ENCODE measurements around the gene SMARCD3.

Gene SMARCD3

DNA sequence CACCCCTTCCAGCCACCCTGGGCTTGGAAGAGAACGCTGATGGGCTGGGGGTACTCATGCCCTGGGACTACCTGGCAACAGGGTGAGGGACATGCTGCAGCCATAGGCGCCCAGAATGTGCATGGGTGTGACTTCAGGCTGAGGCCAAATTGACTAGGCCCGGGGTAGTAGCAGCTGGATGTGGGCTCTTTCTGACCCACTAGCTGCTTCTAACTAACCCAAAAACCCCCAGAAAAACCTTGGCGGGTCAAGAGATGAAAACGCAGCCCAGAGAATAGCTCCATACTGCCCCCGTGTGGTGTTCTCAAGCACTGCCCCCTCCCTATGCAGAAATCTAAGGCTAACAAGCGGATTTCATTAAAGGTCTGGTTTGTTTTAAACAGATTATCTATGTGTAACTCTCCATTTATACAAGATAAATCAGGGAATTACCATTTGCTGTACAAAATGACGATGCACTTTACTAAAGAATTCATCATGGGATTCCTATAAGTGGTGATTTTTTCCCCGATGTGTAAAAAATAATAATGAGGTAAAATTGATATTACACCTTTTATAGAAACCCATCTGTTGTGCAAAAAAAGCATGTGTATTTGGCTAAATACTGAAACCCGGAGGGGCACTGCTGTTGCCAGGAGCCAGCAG, 4.2 kb downstream of the SMARCD3 start:
- no peak overlapping the region for H3K4me3 ChIP-seq (ENCODE audit: low read length)
- TF ChIP-seq, protein P1, sequence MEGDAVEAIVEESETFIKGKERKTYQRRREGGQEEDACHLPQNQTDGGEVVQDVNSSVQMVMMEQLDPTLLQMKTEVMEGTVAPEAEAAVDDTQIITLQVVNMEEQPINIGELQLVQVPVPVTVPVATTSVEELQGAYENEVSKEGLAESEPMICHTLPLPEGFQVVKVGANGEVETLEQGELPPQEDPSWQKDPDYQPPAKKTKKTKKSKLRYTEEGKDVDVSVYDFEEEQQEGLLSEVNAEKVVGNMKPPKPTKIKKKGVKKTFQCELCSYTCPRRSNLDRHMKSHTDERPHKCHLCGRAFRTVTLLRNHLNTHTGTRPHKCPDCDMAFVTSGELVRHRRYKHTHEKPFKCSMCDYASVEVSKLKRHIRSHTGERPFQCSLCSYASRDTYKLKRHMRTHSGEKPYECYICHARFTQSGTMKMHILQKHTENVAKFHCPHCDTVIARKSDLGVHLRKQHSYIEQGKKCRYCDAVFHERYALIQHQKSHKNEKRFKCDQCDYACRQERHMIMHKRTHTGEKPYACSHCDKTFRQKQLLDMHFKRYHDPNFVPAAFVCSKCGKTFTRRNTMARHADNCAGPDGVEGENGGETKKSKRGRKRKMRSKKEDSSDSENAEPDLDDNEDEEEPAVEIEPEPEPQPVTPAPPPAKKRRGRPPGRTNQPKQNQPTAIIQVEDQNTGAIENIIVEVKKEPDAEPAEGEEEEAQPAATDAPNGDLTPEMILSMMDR (conservative IDR thresholded peaks at IDR 0.05; ENCODE audit: low read length) = peak; percentile 98
- DNase-seq (ENCODE audit: low read depth) = peak; percentile 41

- TF ChIP-seq, protein P1 (conservative IDR thresholded peaks at IDR 0.05; ENCODE audit: low read length) = no peak
- H3K4me3 ChIP-seq (ENCODE audit: low read length) = no peak overlapping the region
- DNase-seq (ENCODE audit: low read depth) = no peak
These were observed 4.9 kb downstream of the SMARCD3 start for GRCh38 chr7:151243408-151244195.

DNA sequence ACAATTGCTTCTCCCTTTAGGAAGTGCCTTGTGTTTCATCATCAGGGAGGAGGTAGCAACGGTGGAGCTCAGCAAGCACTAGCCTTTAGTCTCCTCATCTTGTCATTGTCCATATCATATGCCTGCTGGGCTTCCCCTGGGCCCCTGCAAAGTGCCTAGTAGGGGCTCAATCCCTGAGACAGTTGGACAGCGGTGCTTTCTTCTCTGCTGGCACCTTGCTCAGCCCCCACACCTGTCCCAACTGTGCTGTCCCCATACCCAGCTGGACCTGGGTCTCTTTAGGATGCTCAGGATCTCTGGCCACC, 5.5 kb downstream of the SMARCD3 start:
- TF ChIP-seq, protein P1 (conservative IDR thresholded peaks at IDR 0.05; ENCODE audit: low read length) = no peak
- no peak overlapping the region for H3K4me3 ChIP-seq (ENCODE audit: low read length)
- DNase-seq (ENCODE audit: low read depth) = no peak

GRCh38 chr7:151242159-151243044, 6.1 kb downstream of the SMARCD3 start:
- TF ChIP-seq, protein P1 (conservative IDR thresholded peaks at IDR 0.05; ENCODE audit: low read length) = no peak
- no peak overlapping the region for H3K4me3 ChIP-seq (ENCODE audit: low read length)
- DNase-seq (ENCODE audit: low read depth) = no peak

- DNase-seq (ENCODE audit: low read depth) = no peak
- TF ChIP-seq, protein P1 (conservative IDR thresholded peaks at IDR 0.05; ENCODE audit: low read length) = no peak
- no peak overlapping the region for H3K4me3 ChIP-seq (ENCODE audit: low read length)
These were observed 6.8 kb downstream of the SMARCD3 start for GRCh38 chr7:151241755-151242096.

GRCh38 chr7:151240942-151241754, 7.3 kb downstream of the SMARCD3 start:
- H3K4me3 ChIP-seq (ENCODE audit: low read length) = no peak overlapping the region
- no peak for DNase-seq (ENCODE audit: low read depth)
- TF ChIP-seq, protein P1 (conservative IDR thresholded peaks at IDR 0.05; ENCODE audit: low read length) = no peak

Measured in AG10803 (cell line).